K562 (cell line): ENCODE data around the gene EXD2. TPM values are rescaled to one million over a fixed set of nuclear protein-coding genes. Genes with fewer than 3 reads are reported as not detected.

Experiments used
- ARID1B ChIP-seq: fragments of 450-650 bp; IDR thresholded peaks from 2 replicates; pipeline ENCODE4 v1.6.1; 2016; ENCODE audit warnings: antibody characterized with exemption, mild to moderate bottlenecking, inconsistent platforms
- CTBP1 ChIP-seq: fragments of 450-650 bp; IDR thresholded peaks from 2 replicates; pipeline ENCODE4 v1.6.1; 2016; ENCODE audit warnings: borderline replicate concordance
- ESRRA ChIP-seq: fragments of 450-650 bp; IDR thresholded peaks from 2 replicates; pipeline ENCODE4 v1.6.1; 2014; ENCODE audit warnings: low read depth, mild to moderate bottlenecking, moderate library complexity, borderline replicate concordance
- MED1 ChIP-seq: sonication (generic); formaldehyde crosslinking; IDR thresholded peaks from 2 replicates; pipeline ENCODE4 v1.8.1; 2023; ENCODE audit warnings: missing genetic modification reagents, borderline replicate concordance
- PCBP2 ChIP-seq: fragments of 200-400 bp; formaldehyde crosslinking; IDR thresholded peaks from 2 replicates; pipeline ENCODE4 v1.6.1; 2018; ENCODE audit warnings: low read length, low read depth, mild to moderate bottlenecking, moderate library complexity; ENCODE audit not compliant: poor library complexity, severe bottlenecking
- RBM25 ChIP-seq: fragments of 200-400 bp; formaldehyde crosslinking; IDR thresholded peaks from 2 replicates; pipeline ENCODE4 v1.6.1; 2018; ENCODE audit warnings: low read length, low read depth, moderate library complexity; ENCODE audit not compliant: severe bottlenecking
- SMAD4 ChIP-seq: fragments of 250-450 bp; sonication (Bioruptor Pico); conservative IDR thresholded peaks from 2 replicates; pipeline ENCODE4 v1.8.0; 2021; ENCODE audit warnings: inconsistent platforms, mild to moderate bottlenecking, moderate library complexity
- TAF1 ChIP-seq: IDR thresholded peaks from 2 replicates; pipeline ENCODE4 v1.6.1; 2011; ENCODE audit warnings: mild to moderate bottlenecking, low read length, moderate library complexity; ENCODE audit not compliant: insufficient read depth, control insufficient read depth, severe bottlenecking; ENCODE audit errors: extremely low read depth
- XRCC3 ChIP-seq: fragments of 450-650 bp; IDR thresholded peaks from 2 replicates; pipeline ENCODE4 v1.6.1; 2017; ENCODE audit warnings: mild to moderate bottlenecking, moderate library complexity
- ZNF121 ChIP-seq: sonication (generic); formaldehyde crosslinking; conservative IDR thresholded peaks from 2 replicates; pipeline ENCODE4 v1.8.0; 2022; ENCODE audit warnings: missing genetic modification reagents
- ZNF184 ChIP-seq: sonication (generic); formaldehyde crosslinking; IDR thresholded peaks from 2 replicates; pipeline ENCODE4 v1.5.0; 2020; ENCODE audit warnings: missing genetic modification reagents
- ZNF239 ChIP-seq: fragments of 250-450 bp; sonication (Bioruptor Pico); IDR thresholded peaks from 2 replicates; pipeline ENCODE4 v1.4.0; 2020; ENCODE audit warnings: mild to moderate bottlenecking
- ZNF75A ChIP-seq: fragments of 450-650 bp; formaldehyde crosslinking; IDR thresholded peaks from 2 replicates; pipeline ENCODE4 v1.4.0; 2020; ENCODE audit warnings: mild to moderate bottlenecking
- polyA plus RNA-seq, 8 experiments: library from polyadenylated mRNA; depleted of rRNA in 4 of 8; stranded (reverse) in 5 of 8; unstranded in 3 of 8; fragments of >200 nt; fragmentation: Nextera tagmentation in 2 of 8; fragmentation: Illumina TruSeq in 1 of 8; extraction: Ambion mirVana in 2 of 8; extraction: Trizol in 1 of 8; gene quantifications; 2 replicates each; pipeline versions ENCODE4 v1.2.1 to v1.2.3, GENCODE V29; 2011 to 2014; ENCODE audit warnings: inconsistent platforms in 1 of 8, missing spikeins in 1 of 8
- total RNA-seq, 7 experiments: library from RNA; depleted of rRNA in 6 of 7; stranded (reverse); fragments of >200 nt in 6 of 7; fragmentation: Illumina TruSeq in 2 of 7; extraction: Trizol in 2 of 7; gene quantifications; 2 replicates each; pipeline versions ENCODE4 v1.2.1 to v1.2.3, GENCODE V29; 2011 to 2021; ENCODE audit warnings: low replicate concordance in 1 of 7
- TF ChIP-seq, protein P1 (sequence below), 2 experiments: fragments of 450-650 bp; IDR thresholded peaks; 2 replicates each; pipeline ENCODE4 v1.6.1; 2016
- TF ChIP-seq, protein P2 (sequence below): sonication (generic); formaldehyde crosslinking; IDR thresholded peaks from 2 replicates; pipeline ENCODE4 v1.8.0; 2022; ENCODE audit warnings: mild to moderate bottlenecking, missing genetic modification reagents
- TF ChIP-seq, protein P3 (sequence below): fragments of 450-650 bp; conservative IDR thresholded peaks from 2 replicates; pipeline ENCODE4 v1.6.1; 2016; ENCODE audit warnings: missing genetic modification characterization, low read depth, mild to moderate bottlenecking, control low read depth, missing compliant biosample characterization
- TF ChIP-seq, protein P4 (sequence below): sonication (generic); formaldehyde crosslinking; IDR thresholded peaks from 2 replicates; pipeline ENCODE4 v1.5.0; 2020; ENCODE audit warnings: missing genetic modification reagents
- TF ChIP-seq, protein P5 (sequence below): fragments of 200-800 bp; sonication (Bioruptor generic); IDR thresholded peaks from 2 replicates; pipeline ENCODE4 v1.6.1; 2017; ENCODE audit warnings: missing genetic modification characterization, missing compliant biosample characterization

EXD2 gene
- total and polyA plus RNA-seq, 9 of the 15 experiments (the other 6 are each of a cell fraction or from before 2014, with no cell fraction given) = 1.6 to 7.5 (median 3.7) TPM

DNA sequence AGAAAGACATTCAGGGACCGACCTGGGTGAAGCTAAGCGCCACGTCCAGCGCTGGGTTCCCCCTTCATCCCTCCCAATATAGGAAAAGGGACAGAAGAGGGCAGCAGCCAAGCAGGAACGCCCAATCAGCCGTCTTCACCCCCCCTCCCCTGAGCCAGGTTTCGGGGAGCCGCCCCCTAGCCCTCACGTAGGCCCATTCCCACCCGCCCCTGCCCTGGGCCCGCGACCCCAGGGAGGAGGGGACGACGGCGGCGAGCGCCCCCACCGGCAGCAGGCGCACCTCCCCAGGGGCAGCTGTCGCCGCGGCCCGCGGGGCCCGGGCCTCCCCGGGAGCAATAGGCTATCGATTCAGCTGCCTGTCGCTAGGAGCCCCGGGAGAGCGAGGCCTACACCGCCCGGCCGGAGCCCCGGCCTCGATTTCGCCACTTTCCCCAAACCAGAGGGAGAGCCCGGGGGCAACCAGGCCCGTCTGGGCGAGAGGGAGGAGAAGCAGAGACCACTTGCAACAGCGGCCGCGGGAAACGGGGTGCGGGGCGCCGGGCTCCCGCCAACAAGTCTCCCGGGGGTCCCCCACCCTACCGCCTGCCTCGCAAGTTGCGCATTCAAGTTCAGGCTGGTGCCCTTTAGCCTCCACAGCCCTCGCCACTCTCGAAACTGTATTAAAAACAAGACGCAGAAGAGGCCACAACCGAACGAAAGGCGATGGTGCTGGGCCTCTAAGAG, 39.7 kb upstream of the EXD2 start (continued):
- TF ChIP-seq MED1 (CRISPR knock-in tag) (no peak), TAF1 (peak; percentile 54), XRCC3 (no peak), ARID1B (no peak), SMAD4 (CRISPR knock-in tag) (0 out of 2 replicates have a peak, but pooled peaks have one; percentile 20), ZNF75A (no peak), CTBP1 (0 out of 2 replicates have a peak, but pooled peaks have one; percentile 15), ZNF184 (CRISPR knock-in tag) (no peak), RBM25 (peak; percentile 10), ZNF239 (CRISPR knock-in tag) (no peak), PCBP2 (no peak), ESRRA (no peak), ZNF121 (no peak)
- TF ChIP-seq, protein P1, sequence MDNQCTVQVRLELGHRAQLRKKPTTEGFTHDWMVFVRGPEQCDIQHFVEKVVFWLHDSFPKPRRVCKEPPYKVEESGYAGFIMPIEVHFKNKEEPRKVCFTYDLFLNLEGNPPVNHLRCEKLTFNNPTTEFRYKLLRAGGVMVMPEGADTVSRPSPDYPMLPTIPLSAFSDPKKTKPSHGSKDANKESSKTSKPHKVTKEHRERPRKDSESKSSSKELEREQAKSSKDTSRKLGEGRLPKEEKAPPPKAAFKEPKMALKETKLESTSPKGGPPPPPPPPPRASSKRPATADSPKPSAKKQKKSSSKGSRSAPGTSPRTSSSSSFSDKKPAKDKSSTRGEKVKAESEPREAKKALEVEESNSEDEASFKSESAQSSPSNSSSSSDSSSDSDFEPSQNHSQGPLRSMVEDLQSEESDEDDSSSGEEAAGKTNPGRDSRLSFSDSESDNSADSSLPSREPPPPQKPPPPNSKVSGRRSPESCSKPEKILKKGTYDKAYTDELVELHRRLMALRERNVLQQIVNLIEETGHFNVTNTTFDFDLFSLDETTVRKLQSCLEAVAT (IDR thresholded peaks at IDR 0.05) = peak in 1 of 2 experiments; percentile 98; a peak in 2 of 4 replicates
- TF ChIP-seq, protein P2, sequence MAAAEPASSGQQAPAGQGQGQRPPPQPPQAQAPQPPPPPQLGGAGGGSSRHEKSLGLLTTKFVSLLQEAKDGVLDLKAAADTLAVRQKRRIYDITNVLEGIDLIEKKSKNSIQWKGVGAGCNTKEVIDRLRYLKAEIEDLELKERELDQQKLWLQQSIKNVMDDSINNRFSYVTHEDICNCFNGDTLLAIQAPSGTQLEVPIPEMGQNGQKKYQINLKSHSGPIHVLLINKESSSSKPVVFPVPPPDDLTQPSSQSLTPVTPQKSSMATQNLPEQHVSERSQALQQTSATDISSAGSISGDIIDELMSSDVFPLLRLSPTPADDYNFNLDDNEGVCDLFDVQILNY (CRISPR knock-in tag) = no peak
- TF ChIP-seq, protein P3, sequence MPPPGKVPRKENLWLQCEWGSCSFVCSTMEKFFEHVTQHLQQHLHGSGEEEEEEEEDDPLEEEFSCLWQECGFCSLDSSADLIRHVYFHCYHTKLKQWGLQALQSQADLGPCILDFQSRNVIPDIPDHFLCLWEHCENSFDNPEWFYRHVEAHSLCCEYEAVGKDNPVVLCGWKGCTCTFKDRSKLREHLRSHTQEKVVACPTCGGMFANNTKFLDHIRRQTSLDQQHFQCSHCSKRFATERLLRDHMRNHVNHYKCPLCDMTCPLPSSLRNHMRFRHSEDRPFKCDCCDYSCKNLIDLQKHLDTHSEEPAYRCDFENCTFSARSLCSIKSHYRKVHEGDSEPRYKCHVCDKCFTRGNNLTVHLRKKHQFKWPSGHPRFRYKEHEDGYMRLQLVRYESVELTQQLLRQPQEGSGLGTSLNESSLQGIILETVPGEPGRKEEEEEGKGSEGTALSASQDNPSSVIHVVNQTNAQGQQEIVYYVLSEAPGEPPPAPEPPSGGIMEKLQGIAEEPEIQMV (tag) = no peak
- TF ChIP-seq, protein P4, sequence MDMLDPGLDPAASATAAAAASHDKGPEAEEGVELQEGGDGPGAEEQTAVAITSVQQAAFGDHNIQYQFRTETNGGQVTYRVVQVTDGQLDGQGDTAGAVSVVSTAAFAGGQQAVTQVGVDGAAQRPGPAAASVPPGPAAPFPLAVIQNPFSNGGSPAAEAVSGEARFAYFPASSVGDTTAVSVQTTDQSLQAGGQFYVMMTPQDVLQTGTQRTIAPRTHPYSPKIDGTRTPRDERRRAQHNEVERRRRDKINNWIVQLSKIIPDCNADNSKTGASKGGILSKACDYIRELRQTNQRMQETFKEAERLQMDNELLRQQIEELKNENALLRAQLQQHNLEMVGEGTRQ (CRISPR knock-in tag) = no peak
- TF ChIP-seq, protein P5, sequence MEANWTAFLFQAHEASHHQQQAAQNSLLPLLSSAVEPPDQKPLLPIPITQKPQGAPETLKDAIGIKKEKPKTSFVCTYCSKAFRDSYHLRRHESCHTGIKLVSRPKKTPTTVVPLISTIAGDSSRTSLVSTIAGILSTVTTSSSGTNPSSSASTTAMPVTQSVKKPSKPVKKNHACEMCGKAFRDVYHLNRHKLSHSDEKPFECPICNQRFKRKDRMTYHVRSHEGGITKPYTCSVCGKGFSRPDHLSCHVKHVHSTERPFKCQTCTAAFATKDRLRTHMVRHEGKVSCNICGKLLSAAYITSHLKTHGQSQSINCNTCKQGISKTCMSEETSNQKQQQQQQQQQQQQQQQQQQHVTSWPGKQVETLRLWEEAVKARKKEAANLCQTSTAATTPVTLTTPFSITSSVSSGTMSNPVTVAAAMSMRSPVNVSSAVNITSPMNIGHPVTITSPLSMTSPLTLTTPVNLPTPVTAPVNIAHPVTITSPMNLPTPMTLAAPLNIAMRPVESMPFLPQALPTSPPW (CRISPR knock-in tag) = peak; percentile 91
